Osteoblast (primary cell): ENCODE measurements around the gene HSD17B8. TPM values are rescaled to one million over a fixed set of nuclear protein-coding genes. Genes with fewer than 3 reads are reported as not detected.

ENCODE experiments used
- DNase-seq: peaks from one replicate; pipeline ENCODE4 v3.0.0; 2011; ENCODE audit warnings: low spot score, mixed read lengths; ENCODE audit not compliant: insufficient read length; ENCODE audit errors: missing footprints
- H2AFZ ChIP-seq: 2 replicates; pipeline ENCODE4 v1.6.0; 2011; ENCODE audit warnings: mild to moderate bottlenecking, low read length
- H3K27ac ChIP-seq: 2 replicates; pipeline ENCODE4 v1.5.1; 2011; ENCODE audit warnings: mild to moderate bottlenecking, low read depth, low read length, moderate library complexity
- H3K27me3 ChIP-seq: 2 replicates; pipeline ENCODE4 v1.6.0; 2012; ENCODE audit warnings: mild to moderate bottlenecking, control low read depth, inconsistent platforms, low read length, moderate library complexity; ENCODE audit not compliant: insufficient read depth
- H3K36me3 ChIP-seq: 2 replicates; pipeline ENCODE4 v1.5.1; 2011; ENCODE audit warnings: mild to moderate bottlenecking, low read length, control low read depth, moderate library complexity; ENCODE audit not compliant: insufficient read depth
- H3K4me1 ChIP-seq: 2 replicates; pipeline ENCODE4 v1.5.1; 2011; ENCODE audit warnings: mild to moderate bottlenecking, low read length, control low read depth, moderate library complexity; ENCODE audit not compliant: insufficient read depth
- H3K4me2 ChIP-seq: 2 replicates; pipeline ENCODE4 v1.6.0; 2011; ENCODE audit warnings: mild to moderate bottlenecking, low read length; ENCODE audit not compliant: insufficient read depth
- H3K4me3 ChIP-seq: fragments of 200-600 bp; sonication (generic); 3 replicates; pipeline ENCODE4 v1.5.1; 2012; ENCODE audit warnings: mild to moderate bottlenecking, low read length, inconsistent platforms; ENCODE audit not compliant: insufficient read depth
- H3K79me2 ChIP-seq: 2 replicates; pipeline ENCODE4 v1.6.0; 2012; ENCODE audit warnings: mild to moderate bottlenecking, low read length, control low read depth, inconsistent platforms; ENCODE audit not compliant: insufficient read depth
- H3K9me3 ChIP-seq: 2 replicates; pipeline ENCODE4 v1.5.1; 2011; ENCODE audit warnings: low read depth, low read length, control low read depth
- H4K20me1 ChIP-seq: 2 replicates; pipeline ENCODE4 v1.6.0; 2012; ENCODE audit warnings: mild to moderate bottlenecking, low read length, control low read depth; ENCODE audit not compliant: insufficient read depth
- CTCF ChIP-seq: IDR thresholded peaks from 2 replicates; pipeline ENCODE4 v1.5.1; 2011; ENCODE audit warnings: mild to moderate bottlenecking, low read depth, low read length, moderate library complexity; ENCODE audit errors: extremely low read depth
- total RNA-seq: library from RNA; depleted of rRNA; stranded (reverse); fragments of >200 nt; gene quantifications from 2 replicates; pipeline ENCODE4 v1.2.3, GENCODE V29; 2012

HSD17B8 gene
- total RNA-seq, 1 donor = 3.3 TPM

- peaks cover 29% of the 10 kb centered on the region for H3K36me3 ChIP-seq
- H3K27me3 ChIP-seq = no peaks in the 10 kb centered on the region
- H3K4me2 ChIP-seq = peak overlapping the region; percentile 47
- H3K9me3 ChIP-seq = no peaks in the 10 kb centered on the region
- no peak overlapping the region for H2AFZ ChIP-seq
- TF ChIP-seq CTCF = no peak
- H4K20me1 ChIP-seq = peaks cover 33% of the 10 kb centered on the region
- H3K27ac ChIP-seq = peak overlapping the region; percentile 47
- DNase-seq = no peak
- H3K79me2 ChIP-seq = peaks cover 58% of the 10 kb centered on the region
- H3K4me1 ChIP-seq = peaks cover 61% of the 10 kb centered on the region
- H3K4me3 ChIP-seq = no peak overlapping the region
Observed at GRCh38 chr6:33204165-33204414, 365 bp upstream of the HSD17B8 start.

- H3K27ac ChIP-seq = peak overlapping the region; percentile 91
- TF ChIP-seq CTCF = no peak
- H3K27me3 ChIP-seq = no peaks in the 10 kb centered on the region
- H3K79me2 ChIP-seq = peaks cover 46% of the 10 kb centered on the region
- H3K4me1 ChIP-seq = peaks cover 57% of the 10 kb centered on the region
- H3K36me3 ChIP-seq = peaks cover 36% of the 10 kb centered on the region
- peak overlapping the region; percentile 77 for H3K4me3 ChIP-seq
- DNase-seq = peak; percentile 92
- H4K20me1 ChIP-seq = peaks cover 29% of the 10 kb centered on the region
- no peak overlapping the region for H2AFZ ChIP-seq
- H3K4me2 ChIP-seq = peak overlapping the region; percentile 91
- H3K9me3 ChIP-seq = no peaks in the 10 kb centered on the region
Observed at GRCh38 chr6:33205191-33206026, 954 bp downstream of the HSD17B8 start.

DNA sequence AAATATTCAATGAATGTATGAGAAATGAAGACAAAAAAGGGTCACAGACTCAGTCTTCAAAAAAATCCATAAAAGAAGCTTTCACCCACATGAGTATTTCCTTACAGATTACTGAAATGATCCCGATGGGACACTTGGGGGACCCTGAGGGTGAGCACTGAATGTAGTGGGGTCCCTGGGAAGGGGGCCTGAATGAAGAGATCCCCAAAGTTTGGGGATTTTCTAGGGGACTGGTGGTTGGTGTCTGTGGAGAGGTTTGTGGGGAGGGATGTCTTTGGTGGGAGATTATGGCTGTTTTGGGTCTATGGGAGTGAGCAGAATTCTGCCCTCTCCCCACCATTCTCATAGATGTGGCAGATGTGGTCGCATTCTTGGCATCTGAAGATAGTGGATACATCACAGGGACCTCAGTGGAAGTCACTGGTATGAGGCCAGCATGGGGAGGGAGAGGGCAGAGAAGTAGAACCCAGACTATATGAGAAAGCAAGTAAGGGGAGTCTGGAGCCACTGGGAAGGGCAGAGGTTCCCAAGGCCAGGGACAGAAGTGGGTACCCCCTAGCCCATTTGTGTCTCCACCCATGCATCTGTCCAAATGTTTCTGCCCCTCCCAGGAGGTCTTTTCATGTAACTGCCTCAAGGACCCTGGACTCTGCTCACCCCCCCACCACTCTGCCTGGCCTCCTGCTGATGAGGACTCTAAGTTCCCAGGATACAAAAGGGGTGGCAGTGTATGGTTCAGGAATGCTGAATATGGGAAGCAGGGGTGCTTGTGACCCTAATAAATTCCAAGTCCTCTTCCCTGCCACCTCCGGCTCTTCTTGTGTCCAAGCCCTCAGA is 1.8 kb downstream of the HSD17B8 start:
- H3K36me3 ChIP-seq = peaks cover 42% of the 10 kb centered on the region
- no peak for TF ChIP-seq CTCF
- peaks cover 29% of the 10 kb centered on the region for H4K20me1 ChIP-seq
- no peaks in the 10 kb centered on the region for H3K27me3 ChIP-seq
- DNase-seq = peak; percentile 72
- H3K79me2 ChIP-seq = peaks cover 40% of the 10 kb centered on the region
- no peaks in the 10 kb centered on the region for H3K9me3 ChIP-seq
- H2AFZ ChIP-seq = no peak overlapping the region
- H3K4me1 ChIP-seq = peaks cover 57% of the 10 kb centered on the region
- H3K4me3 ChIP-seq = no peak overlapping the region
- peak overlapping the region; percentile 17 for H3K4me2 ChIP-seq
- peak overlapping the region; percentile 91 for H3K27ac ChIP-seq

DNA sequence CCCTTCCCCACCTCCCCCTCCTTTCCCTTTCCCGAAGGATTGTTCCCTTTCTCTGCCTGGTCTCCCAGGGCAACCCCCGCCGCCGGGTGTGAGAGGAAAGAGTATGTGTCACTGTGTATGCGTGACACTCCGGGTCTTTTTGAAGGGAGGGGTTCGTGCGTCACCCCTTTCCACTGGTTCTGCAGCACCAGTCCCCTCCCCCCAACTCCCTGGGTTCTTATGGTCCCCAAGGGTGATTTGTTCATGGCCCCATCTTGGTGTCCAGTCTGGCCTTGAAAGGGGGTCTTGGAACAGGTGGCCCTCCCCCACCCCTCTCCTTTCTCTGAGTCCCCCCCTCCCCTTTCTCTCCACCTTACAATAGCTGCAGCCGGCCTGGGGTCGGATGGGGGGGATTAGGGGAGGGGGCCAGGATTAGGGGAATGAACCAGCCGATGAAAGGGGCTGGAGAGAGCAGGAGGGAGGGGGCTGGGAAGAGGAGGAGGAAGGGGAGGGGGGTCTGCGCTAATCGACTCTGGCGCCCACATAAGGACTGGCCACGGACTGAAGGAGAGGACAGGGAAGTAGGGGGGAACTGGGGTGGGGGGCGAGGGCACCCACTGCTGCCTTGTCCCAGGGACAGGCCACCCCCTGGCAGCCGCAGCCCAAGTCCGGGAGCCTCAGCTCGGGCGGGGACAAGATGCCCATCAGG is 2.6 kb downstream of the HSD17B8 start:
- peak overlapping the region; percentile 97 for H3K4me2 ChIP-seq
- no peaks in the 10 kb centered on the region for H3K27me3 ChIP-seq
- peaks cover 22% of the 10 kb centered on the region for H4K20me1 ChIP-seq
- peaks cover 51% of the 10 kb centered on the region for H3K4me1 ChIP-seq
- peaks cover 32% of the 10 kb centered on the region for H3K79me2 ChIP-seq
- no peaks in the 10 kb centered on the region for H3K9me3 ChIP-seq
- H3K4me3 ChIP-seq = peak overlapping the region; percentile 90
- H3K27ac ChIP-seq = peak overlapping the region; percentile 95
- DNase-seq = peak; percentile 97
- peaks cover 36% of the 10 kb centered on the region for H3K36me3 ChIP-seq
- no peak overlapping the region for H2AFZ ChIP-seq
- TF ChIP-seq CTCF = no peak
